Globus pallidus (tissue), 1 donor: Measurements from ENCODE around the gene ADAM10.

ENCODE experiments used
- DNase-seq: peaks from one replicate; pipeline ENCODE4 v3.0.0-alpha.2; 2015; ENCODE audit warnings: low spot score

ADAM10 gene

DNA sequence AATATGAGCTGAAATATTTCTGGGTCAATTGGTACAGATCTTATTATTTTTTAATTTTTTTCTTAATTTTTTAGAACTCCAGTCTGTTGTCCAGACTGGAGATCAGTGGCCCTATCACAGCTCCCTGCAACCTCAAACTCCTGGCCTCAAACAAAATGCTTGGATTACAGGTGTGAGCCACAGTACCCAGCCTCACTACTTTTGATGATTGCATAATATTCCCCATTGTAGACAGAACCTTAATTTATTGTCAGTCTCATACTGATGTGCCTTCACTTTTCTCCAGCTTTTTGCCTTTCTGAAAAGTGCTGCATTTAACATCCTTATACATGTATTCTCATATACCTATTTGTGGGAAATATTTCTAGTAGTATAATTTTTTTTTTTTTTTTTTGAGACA lies 172.8 kb downstream of the ADAM10 start:
- DNase-seq, result no peak

DNA sequence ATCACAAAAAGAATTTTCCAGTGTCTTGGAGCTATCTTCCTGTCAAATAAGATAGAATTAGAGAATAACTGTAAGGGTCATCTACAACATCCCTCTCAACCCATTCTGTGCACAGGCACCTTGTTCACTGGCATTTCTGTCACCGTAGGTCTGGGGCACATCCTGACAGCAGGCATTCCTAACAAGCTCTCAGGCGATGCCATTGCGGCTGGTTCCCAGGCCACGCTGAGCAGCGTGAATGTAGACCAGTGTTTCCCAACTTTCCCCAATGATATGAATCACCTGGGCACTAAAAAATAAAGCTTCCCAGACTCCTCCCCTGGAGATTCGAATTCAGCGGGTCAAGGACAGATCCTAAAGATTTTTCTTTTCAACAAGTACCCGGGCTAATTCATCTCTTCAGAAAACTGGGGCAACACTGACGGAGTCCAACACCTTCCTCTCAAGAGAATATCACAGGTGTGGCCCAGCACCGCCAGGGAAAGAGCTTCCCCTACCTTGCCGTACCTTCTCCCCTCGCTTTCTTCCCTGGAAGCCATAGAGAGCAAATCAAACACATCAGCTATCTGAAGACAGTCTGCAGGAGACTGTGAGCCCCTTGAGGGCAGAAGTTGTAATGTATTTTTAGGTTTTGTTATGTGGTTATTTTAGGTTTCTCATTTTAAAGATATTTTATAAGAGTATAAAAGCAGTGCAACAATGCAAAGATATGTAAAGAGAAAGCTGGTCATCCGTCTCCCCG lies 174.3 kb downstream of the ADAM10 start:
- no peak for DNase-seq

GRCh38 chr15:58574631-58575030 lies 174.9 kb downstream of the ADAM10 start:
- no peak for DNase-seq

GRCh38 chr15:58573270-58573669 lies 176.2 kb downstream of the ADAM10 start:
- DNase-seq, result no peak

- no peak for DNase-seq
These were observed 177.0 kb downstream of the ADAM10 start for GRCh38 chr15:58572521-58572920.

- DNase-seq, result no peak
These were observed 178.0 kb downstream of the ADAM10 start for GRCh38 chr15:58571491-58571890.

DNA sequence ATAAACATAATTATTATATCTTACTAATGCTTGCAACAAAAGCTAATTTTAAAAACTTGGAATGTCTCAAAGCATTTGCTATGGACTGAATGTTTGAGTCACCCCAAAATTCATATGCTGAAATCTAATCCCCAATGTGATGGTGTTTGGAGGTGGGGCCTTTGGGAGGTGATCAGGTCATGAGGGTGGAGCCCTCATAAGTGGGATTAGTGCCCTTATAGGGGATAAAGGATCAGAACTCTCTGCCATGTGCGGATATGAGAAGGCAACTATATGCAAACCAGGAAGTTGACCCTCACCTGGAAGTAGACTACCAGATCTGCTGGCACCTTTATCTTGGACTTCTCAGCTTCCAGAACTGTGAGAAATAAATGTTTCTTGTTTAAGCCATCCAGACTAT lies 180.1 kb downstream of the ADAM10 start:
- no peak for DNase-seq

DNA sequence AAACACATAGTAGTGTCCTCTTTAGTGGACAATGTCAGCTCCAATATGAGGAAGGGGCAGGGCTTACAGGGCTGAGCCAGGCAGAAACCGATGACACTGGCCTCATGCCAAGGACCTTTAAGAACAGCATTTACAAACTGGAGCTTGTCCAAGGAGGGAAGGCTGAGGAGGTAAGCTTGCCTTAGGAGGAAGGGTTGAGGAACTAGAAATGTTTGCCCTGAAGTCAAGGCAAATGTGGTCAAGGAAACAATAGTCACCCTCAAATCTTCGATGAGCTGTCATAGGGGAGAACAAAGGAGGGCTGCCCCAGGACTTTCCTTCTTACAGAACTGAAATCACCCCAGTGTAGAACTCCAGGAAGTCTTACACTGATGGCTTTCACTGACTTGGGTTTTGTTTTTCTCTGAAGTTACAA lies 181.3 kb downstream of the ADAM10 start:
- DNase-seq, result peak; percentile 54

DNA sequence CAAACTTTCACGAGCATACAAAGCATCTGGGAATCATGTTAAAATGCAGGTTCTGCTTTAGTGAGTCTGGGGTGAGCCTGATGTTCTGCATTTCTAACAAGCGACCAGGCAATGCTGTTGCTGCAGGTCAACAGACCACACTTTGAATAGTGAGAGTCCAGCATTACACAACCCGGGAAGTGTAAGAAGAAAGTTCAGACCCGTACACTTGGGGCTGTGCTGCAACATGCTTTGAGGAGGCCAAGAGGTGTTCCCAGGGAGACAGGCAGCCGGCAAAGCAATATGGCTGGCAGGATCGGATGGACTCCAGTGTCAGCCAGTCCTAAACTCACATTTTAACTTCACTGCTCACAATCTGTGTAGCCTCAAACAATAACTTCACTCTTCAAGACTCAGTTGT lies 183.5 kb downstream of the ADAM10 start:
- no peak for DNase-seq

DNA sequence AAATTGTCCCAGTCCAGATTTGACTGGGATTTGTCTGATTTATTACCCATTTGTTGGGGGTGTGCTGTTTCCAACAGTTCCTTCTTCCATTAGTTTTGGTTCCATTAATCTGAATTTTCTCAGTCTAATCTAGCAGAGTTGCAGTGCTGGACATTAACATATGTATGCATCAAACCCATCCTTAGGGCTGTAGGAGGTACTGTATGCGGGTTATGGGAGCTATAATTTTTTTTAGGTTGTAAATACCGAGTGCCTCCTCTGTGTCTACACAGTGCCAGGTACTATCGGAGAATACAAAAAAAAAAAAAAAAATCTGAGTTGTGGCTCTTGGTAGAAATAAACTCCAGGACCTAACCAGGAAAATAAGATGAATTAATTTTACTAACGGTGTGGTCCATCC lies 183.9 kb downstream of the ADAM10 start:
- DNase-seq, result no peak

GRCh38 chr15:58564981-58565380 lies 184.5 kb downstream of the ADAM10 start:
- no peak for DNase-seq

- DNase-seq, result no peak
These were observed 187.4 kb downstream of the ADAM10 start for GRCh38 chr15:58562135-58562534.

DNA sequence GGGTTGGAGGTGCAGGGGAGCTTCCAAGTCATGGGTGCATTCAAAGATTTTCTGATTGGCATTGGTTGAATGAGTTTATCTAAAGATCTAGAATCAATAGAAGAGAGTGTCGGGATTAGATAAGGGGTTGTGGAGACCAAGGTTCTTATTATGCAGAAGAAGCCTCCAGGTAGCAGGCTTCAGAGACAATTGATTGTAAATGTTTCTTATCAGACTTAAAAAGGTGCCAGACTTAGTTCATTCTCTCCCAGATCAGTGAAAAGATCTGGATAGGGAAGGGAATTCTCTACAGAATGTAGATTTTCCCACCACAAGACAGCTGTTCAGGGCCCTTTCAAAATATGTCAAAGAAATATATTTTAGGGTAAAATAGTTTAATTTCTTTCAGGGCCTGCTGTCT lies 188.2 kb downstream of the ADAM10 start:
- DNase-seq, result no peak

- no peak for DNase-seq
These were observed 189.5 kb downstream of the ADAM10 start for GRCh38 chr15:58559904-58560588.

DNA sequence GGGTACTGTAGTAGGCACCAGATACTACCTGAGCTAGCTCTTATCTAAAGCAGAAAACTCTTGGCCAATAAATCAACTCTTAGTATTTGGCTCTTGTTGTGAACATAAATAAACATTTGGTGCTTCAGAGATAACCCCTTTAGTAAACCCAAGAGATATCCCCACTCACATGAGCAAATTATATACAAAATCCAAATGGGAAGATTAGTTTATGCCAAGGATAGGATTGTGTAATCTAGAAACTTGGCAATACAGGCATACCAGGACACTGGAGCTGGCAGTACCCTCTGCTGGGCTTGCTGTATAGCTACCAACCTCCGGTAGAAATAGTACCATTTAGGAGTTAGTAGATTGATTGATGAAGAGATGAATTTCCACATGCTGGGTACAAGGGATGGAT lies 190.7 kb downstream of the ADAM10 start:
- no peak for DNase-seq

- no peak for DNase-seq
These were observed 193.0 kb downstream of the ADAM10 start for GRCh38 chr15:58556541-58556940.

- no peak for DNase-seq
These were observed 193.5 kb downstream of the ADAM10 start for GRCh38 chr15:58556028-58556361.

DNA sequence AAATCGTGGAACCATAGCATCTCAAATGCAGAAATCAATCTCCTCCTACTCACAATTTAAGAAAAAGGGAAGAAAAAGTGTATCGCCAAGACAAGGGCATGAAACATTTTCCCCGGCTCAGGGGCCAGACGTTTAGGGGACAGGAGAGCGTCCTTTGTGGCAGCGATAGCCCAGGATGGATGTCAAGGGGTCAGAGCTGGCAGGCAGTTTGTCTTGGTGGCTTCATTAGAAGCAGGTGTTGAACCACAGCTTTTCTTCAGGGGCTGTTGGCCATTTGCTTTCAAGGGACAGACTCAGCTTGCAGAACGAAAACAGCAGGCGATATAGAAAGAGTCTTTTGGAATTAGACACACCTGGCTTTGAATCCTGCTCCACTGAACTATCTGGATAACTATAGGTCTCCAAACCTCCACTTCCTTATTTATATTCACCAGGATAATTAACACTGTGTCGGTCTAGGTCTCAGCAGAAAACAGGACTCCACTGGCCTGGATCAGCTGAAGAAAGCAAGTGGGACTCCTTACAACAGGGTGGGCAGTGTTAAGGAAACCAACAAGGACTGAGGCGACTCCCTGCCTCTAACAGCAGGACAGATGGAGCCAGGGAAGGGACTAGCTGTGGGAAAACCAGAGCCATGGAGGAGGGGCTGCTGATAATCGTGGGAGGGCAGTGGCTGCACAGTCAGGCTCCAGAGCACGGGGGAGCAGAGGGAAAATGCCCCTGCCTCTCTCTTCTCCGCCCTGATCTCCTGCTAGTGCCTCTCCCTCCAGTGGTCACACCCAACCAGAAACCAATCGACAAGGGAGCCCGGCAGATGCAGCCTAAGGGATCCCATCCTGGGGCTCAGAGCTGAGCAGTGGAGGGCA lies 194.1 kb downstream of the ADAM10 start:
- DNase-seq, result no peak

DNA sequence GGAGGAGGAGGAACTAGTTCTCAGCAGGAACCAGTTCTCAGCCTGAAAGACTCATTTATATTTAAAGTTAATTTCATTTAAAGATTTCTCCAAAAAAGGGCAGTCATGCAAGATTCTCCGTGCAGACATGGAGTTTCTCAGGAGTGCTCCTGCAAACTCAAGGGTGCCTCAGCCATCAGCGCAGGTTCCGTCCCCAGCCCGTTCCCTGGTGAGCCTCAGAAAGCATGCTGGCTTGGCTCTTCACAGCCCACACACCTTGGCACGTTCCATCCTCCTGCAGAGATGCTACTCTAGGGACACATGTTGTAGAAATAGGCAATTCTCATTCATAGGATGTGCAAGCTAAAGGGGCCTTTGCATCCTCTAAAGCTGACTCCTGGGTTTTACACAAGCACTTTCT lies 194.7 kb downstream of the ADAM10 start:
- DNase-seq, result no peak

- DNase-seq, result no peak
These were observed 196.1 kb downstream of the ADAM10 start for GRCh38 chr15:58553365-58553918.

- DNase-seq, result no peak
These were observed 196.8 kb downstream of the ADAM10 start for GRCh38 chr15:58552505-58553364.
